ENCODE results near the gene GADD45B. TPM values are rescaled to one million over a fixed set of nuclear protein-coding genes. Genes with fewer than 3 reads are reported as not detected.

Gene GADD45B, protein sequence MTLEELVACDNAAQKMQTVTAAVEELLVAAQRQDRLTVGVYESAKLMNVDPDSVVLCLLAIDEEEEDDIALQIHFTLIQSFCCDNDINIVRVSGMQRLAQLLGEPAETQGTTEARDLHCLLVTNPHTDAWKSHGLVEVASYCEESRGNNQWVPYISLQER
- total RNA-seq, result 12.8 and 29.6 TPM in 2 replicates

DNA sequence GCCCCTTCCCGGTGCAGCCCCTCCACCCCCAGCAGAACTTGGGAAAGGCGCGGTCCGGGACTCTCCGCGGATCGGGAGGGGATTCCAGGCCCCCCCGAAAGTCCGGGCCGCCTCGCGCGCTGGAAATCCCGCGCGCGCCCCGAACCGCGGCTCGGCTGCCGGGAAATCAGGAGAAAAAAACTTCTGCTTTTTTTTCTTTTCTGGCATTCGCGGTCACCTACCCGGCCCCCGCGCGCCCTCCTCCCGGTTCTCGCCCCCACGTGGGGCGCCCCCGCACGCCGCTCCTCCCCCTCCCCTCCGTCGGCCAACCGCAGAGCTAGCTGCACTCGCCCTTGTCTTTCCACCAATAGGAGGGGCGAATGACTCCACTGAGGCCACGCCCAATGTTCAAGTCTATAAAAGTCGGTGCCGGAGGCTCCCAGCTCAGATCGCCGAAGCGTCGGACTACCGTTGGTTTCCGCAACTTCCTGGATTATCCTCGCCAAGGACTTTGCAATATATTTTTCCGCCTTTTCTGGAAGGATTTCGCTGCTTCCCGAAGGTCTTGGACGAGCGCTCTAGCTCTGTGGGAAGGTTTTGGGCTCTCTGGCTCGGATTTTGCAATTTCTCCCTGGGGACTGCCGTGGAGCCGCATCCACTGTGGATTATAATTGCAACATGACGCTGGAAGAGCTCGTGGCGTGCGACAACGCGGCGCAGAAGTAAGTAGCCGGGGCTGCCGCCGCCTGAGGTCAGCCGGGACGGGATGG is at the start of gene GADD45B:
Gene GADD45B (plus strand): TSS at position 426 of the 749 bp plus-strand sequence. CDS start 232 bp downstream, at position 658.

DNA sequence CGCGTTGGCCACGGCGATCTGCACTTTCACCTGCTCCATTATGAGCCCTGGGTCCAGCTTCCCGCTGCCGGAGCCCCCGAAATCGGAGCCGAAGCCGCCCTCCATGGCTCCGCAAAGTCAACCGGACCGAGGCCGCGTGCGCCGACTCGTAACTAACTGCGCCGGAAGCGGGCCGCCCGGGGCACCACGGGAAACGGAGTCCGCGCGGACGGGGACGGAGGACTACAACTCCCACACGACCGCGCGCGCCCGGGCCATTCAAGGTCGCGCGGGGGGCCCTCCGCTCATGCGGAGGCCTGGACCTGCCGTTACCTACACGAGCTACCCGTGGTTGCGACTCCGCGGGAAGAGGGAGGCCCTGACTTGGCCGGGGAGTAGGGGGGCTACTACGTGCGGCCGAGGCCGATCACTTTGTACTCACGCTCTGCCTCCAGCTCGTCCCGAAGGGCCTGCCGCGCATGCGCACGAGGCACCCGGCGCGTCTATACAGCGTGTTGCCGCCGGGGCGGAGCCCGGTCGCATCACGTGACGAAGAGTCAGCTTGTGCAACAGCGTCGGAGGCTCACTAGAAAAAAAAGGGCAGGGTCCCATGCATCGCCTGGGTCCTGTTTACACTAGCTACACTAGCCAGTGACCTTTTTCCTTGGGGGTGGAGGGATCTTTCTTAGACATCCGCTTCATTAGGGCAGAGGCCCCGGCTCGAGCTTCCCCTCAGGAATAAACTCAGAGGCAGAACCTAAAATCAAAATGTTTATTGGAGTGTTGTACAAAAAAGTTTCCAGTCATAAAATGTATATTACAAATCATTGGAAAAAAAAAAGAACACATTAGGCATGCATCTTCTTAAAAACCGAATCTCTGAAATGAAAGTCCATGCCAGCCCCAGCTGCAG is 48.3 kb upstream of the GADD45B start, which contains the start of gene TIMM13:
Gene TIMM13 (minus strand): TSS at position 158 of the 892 bp plus-strand sequence. CDS start 53 bp downstream, at position 105.

Other genes starting within 250 kb of the GADD45B start
- 56.3 and 73.0 TPM in 2 replicates for gene PLEKHJ1, start 239.8 kb upstream of the GADD45B start, total RNA-seq
- 22.2 and 38.4 TPM in 2 replicates for gene SF3A2, start 239.3 kb upstream of the GADD45B start, total RNA-seq
- gene AMH, start 226.8 kb upstream of the GADD45B start, total RNA-seq, result not detected in 2 replicates
- 0.72 TPM in 1 of 2 replicates, not detected in the other for gene JSRP1, start 219.7 kb upstream of the GADD45B start, total RNA-seq
- not detected in 2 replicates for gene PEAK3, start 194.0 kb upstream of the GADD45B start, total RNA-seq
- gene LINGO3, start 168.0 kb upstream of the GADD45B start, total RNA-seq, result not detected in 2 replicates
- gene LSM7, start 147.5 kb upstream of the GADD45B start, total RNA-seq, result 79.3 and 157 TPM in 2 replicates
- 12.4 and 15.7 TPM in 2 replicates for gene SPPL2B, start 147.4 kb upstream of the GADD45B start, total RNA-seq
- not detected in 2 replicates for gene TMPRSS9, start 115.9 kb upstream of the GADD45B start, total RNA-seq
- gene TIMM13, start 48.5 kb upstream of the GADD45B start, total RNA-seq, result 35.4 and 39.2 TPM in 2 replicates
- gene LMNB2, start 19.2 kb upstream of the GADD45B start, total RNA-seq, result 42.4 and 74.2 TPM in 2 replicates
- gene GNG7, start 226.6 kb downstream of the GADD45B start, total RNA-seq, result under 0.01 TPM in 1 of 2 replicates, not detected in the other
- under 0.01 TPM in 2 replicates for gene DIRAS1, start 245.2 kb downstream of the GADD45B start, total RNA-seq

Data from tracheal epithelial cell (primary cell).